GM21723 (cell line): Measurements from ENCODE around the gene FOXE3.
"Not testable (repeated sequence)": the region's sequence is repeated elsewhere in the genome, so short reads cannot be mapped to it uniquely, and the experiment has no call there.

Experiments
- ATAC-seq: cut with Tn5 transposase; IDR thresholded peaks from one replicate; pipeline ENCODE4 v1.9.1; 2021; ENCODE audit warnings: mild to moderate bottlenecking, moderate library complexity; ENCODE audit not compliant: unreplicated experiment

The FOXE3 gene

DNA sequence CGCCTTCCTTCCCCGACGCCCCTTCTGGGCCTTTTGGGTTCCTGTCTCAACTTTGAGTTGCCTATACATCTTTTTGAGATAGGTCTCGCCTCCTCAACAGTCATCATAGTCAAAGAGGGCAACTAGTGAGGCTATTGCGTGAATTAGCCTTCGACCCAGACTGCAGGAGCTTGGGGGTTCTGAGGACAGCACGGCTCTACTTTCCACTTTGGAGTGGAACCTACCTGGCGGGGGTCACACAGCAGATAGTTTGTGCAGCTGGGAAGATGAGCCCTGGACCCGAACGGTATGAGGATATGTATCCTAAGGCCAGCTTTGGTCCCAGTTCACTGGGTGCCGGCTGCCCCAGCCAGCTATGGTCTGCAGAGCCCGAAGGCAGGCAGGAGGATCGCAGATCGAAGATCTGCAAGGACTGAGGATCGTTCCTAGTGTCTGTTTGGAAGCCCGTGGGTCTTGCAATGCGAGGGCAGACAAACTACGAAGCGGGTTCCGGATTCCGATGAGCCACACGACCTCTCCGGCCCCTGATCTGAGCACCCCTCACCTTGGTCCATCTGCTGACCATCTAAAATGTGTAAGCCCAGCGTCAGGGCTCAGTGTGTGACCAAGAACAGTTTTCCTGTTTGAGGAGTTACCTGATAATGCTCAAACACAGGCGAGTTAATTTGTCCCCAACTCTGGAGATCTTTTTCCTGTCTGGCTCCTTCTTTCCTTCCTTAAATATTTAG, 29.9 kb downstream of the FOXE3 start:
- ATAC-seq, result no peak

DNA sequence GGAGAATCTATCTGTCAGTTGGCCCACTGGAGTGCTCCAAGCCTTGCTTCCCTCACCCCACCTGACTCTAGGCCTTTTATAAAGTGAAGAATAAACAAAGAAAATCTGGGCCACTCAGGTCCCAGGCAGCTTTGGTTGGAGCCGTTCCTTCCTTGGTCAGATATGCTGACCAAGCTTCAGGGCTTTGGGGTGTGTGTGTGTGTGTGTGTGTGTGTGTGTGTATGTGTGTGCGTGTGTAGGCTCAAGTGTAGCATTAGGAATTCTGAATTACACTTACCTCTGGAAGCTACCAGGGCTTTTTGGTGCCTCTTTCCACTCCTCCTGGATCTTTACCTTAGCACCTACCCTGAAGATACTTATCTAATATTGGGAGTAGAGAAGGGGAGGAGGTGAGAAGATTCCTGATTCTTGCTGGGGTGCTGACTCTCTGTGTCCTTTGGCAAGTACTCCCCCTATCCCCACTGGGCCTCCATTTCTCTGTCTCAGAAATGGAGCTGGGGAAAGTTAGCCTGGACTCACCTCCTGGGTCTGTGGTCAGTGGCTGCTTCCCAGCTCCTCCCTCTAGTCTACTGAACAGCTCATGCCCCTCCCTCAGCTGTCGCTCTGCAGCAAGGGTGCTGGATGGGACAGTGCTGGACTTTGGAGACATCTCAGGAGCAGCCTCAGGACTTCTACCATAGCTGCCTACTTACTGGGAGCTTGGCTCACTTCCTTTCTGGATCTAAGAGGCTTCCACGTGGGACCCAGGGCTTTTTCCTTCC, 32.6 kb downstream of the FOXE3 start:
- no peak for ATAC-seq

DNA sequence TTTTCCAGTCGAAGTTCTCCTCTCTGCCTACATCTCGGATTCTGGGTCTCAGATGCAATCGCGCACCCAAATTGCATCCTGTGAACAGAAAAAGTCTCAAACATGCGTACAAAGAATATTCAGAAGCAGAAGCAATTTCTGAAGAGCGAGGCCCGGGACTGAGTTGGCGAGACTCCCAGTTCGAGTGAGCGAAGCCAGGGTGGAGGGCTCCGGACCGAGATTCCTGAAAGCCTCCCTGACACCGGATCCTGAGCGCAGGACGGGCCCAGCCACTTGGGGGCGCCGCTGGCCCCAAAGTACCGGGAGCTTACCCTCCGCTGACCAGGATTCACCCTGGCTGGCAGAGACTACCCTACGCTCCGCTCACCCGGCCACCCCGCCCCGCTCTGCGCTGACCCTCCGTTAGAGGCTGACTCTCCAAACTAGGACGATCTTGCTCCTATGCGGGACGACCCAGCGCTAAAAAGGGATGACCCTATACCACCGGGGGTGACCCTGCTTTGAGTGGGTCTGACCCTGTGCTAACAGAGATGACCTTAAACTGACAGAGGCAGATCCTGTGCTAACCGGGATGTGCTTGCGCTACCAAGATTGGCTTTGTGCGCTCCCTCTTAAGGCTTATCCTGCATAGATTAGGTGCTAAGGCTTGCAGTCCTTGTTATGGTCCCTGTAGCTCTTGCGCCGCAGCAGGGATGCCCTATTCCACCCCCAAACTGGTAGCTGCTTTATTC, 33.9 kb downstream of the FOXE3 start:
- no peak for ATAC-seq

DNA sequence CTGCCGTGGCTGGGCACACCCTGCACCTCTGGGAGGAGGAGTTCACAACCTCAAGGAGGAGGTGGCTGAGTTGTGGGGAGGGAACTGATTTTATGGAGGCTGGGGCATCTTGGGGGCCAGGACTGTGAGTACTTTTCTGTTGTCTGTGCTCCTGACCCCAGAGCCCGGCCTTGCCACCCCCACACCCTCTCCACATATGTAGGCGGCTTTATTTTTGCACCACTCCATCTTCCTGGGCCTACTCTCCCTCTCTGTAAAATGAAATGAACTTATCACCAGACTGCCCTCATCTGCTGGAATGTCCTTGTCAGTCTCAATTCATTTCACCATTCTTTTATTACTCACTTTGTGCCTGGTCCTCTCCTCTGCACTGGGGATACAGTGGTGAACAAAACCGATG, 34.5 kb downstream of the FOXE3 start:
- ATAC-seq, result no peak

DNA sequence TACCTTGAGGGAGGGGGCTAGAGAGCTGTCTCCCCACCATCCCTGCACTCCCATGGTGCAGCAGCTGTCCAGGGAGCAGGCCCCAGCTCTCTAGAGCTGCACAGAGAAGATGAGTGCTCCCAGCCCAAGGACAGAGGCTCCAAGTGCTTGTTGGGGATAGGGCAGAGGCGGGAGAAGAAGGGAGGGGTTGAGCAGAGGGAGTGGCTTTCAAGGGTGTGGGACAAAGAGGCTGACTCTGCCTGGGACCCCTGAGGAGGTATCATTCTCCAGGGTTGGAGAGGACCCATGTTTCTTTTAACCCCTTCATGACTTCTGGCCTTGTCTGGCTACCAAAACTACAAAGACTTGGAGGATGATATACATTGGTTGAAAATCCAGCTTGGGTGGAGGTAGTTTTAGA, 36.3 kb downstream of the FOXE3 start:
- ATAC-seq, result no peak

DNA sequence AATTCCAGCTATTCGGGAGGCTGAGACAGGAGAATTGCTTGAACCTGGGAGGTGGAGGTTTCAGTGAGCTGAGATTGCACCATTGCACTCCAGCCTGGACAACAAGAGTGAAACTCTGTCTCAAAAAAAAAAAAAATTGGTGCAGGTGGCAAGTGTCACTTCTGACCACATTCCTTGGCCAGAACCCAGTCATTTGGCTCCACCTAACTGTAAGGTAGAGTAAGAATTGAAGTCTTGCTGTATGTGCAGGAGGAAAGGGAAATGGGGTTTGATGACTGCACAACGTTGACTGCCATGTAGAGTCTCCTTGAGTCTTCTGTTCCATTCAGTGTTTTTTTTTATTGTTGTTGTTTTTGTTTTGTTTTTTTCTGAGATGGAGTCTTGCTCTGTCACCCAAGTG, 37.8 kb downstream of the FOXE3 start:
- not testable (repeated sequence) for ATAC-seq

DNA sequence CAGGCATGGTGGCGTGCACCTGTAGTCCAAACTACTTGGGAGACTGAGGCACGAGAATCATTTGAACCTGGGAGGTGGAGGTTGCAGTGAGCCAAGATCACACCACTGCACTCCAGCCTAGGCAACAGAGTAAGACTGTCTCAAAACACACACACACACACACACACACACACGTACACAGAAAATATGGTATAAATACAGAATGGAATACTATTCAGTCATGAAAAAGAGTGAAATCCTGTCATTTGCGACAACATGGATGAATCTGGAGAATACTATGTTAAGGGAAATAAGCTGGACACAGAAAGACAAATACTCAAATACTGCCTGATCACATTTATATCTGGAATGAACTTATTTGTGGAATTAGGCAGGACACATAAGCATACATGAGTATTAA, 40.2 kb downstream of the FOXE3 start:
- ATAC-seq, result no peak

DNA sequence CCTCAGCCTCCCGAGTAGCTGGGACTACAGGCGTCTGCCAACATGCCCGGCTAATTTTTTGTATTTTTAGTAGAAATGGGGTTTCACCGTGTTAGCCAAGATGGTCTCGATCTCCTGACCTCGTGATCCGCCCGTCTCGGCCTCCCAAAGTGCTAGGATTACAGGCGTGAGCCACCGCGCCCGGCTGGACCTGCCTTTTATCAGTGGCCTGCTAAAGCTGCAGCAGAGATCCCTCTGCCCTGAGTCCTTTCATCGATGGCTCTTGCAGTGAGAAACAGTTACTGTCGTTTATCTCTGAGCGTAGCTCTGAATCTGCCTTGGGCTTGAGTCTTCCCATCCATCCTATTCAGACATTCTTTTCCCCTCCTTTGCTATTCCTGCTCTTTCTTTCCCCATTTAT, 41.5 kb downstream of the FOXE3 start:
- not testable (repeated sequence) for ATAC-seq

DNA sequence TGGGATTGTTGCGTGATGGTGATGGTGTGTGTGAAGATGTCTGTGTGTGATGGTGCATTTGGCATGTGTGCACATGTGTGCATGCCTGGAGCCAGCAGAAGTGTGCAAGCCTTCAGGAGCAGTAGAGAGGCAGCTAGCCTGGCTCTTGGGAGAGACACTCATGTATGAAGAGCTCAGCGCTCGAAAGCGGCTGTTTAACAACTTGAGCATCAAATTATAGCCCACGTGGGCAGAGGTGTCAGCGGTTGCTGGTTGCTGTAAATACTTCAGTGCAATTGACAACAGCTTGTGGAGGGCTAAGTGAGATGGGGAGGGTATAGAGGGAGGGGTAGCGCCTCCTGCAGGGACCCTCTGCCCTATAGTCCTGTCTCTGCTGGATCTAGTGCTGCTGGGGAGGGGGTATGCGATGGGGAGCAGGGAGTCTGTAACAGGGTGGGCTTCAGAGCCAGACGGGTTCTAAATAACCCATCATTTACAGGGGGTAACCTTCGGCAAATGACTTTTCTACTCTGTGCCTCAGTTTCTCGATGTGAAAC, 43.2 kb downstream of the FOXE3 start:
- ATAC-seq, result no peak

DNA sequence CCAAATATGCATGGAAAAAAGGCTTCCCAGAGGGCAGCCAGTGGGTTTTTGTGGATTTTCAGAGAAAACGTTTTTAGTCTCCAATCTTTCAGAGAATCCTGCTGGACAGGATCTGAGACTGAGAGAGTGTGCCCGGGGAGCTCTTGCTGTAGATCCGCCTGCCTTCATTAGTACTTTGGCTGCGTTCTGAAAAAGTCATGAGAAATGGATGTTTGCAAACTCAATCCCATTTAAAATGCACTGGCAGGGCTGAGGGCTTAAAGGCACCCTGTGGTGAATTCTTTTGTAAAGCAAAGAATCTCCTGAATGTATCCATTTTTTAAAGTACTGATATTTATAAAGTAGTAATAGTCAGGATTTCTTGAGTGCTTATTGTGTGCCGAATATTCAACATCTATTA, 44.0 kb downstream of the FOXE3 start:
- no peak for ATAC-seq

DNA sequence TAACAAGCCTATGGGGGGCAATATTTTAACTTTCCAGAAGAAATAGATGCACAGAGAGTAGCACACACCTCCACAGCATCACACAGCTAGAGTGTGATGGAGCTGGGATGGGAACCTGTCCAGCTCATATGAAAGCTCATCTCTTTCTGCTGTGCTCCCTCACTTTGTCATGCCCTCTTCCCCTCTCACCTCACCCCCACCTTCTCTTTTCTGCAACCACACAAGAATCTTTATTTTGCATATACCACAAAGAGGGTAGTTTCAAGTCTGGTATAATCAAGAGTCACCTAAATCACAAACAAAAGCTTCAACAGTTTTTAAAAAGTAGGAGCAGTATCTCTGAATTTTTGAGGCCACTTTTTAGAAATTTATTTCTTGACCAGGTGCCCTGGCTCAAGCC, 44.4 kb downstream of the FOXE3 start:
- no peak for ATAC-seq

DNA sequence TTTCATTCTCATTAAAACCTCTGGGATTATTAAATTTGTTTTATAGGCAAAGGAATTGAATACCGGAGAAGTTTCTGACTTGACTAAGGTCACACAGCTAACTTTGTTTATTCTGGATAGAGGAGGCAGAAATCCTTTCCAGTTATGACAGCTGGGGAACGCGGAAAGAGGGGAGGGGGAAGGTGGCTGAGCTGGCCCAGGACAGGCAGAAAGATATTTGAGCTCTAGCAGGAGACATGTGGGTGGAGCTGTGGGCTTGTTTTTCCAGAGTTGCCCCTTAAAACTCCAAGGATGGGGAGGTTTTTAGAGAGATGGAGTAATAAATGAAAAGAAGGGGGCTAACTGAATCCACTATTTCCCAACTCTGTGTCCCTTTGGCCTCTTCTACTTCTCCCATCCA, 49.5 kb downstream of the FOXE3 start:
- no peak for ATAC-seq
